ENCODE measurements around the gene ZBTB12. TPM values are rescaled to one million over a fixed set of nuclear protein-coding genes. Genes with fewer than 3 reads are reported as not detected.
A peak's percentile ranks its signal among the peaks of the same experiment; 100 is the strongest.

The ZBTB12 gene
- total RNA-seq, 5 donors from 2014 or later (not counting 1 experiment from before 2014, with no cell fraction given): 1.0 to 3.5 (median 3.1) TPM

DNA sequence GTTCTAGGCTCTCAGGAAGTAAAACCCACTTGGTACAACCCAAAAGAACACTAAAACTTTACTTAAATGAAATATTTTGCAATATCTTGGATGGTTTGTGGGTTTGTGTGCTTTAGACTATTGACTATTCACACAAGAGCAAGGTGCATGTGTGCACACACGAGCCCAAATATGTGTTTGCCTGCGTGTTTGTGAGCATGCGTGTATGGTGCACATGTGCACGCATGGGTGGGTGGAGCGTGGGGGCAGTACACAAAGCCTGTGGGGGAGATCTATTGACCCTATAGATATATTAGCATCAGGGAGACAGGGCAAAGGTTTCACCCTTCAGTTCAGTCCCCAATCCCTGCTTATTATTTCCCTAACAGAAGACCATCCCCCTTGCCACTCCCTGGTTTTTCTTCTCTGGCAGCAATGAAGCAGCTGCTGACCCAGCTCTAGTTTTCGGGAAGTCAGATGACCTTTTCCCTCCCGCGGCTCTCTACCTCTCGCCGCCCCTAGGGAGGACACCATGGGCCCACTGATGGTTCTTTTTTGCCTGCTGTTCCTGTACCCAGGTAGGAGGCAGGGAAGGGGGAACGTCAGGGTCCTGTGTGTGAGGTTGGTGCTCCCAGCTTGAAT lies 25.5 kb upstream of the ZBTB12 start, which contains the start of gene C2:
Gene C2 (plus strand): TSS at position 476 of the 621 bp plus-strand sequence. CDS start 36 bp downstream, at position 512.
- Histone ChIP-seq H3K4me3 (ENCODE audit: control insufficient read depth in 1 of 2, extremely low read depth in 1 of 2, low read length in 1 of 2) (no peak within 1 kb of the TSS), H3K9me3 (no peaks in the 10 kb centered on the region), H3K36me3 (ENCODE audit: control insufficient read depth in 2 of 2, extremely low read depth in 1 of 2, insufficient read depth in 1 of 2, low read length in 1 of 2) (no peaks in the 10 kb centered on the region), H3K4me1 (ENCODE audit: control insufficient read depth in 1 of 2, extremely low read depth in 1 of 2, insufficient read depth in 2 of 2, low read length in 2 of 2) (no peaks in the 10 kb centered on the region), H3K27ac (ENCODE audit: low read length) (no peak within 1 kb of the TSS), H3K27me3 (replicated peaks in 1 of 2; ENCODE audit: control insufficient read depth in 2 of 2, extremely low read depth in 1 of 2, insufficient read depth in 2 of 2, low read length in 1 of 2) (peaks cover 2 to 12% of the 10 kb centered on the region in 2 experiments)
- no peak for ATAC-seq (replicated peaks in 1 of 4)
- no peak for DNase-seq
- Mint-ChIP-seq H3K36me3 (no peaks in the 10 kb centered on the region), H3K9me3 (no peaks in the 10 kb centered on the region), H3K4me3 (no peak within 1 kb of the TSS), H3K4me1 (no peaks in the 10 kb centered on the region), H3K27ac (no peak within 1 kb of the TSS), H3K27me3 (peaks cover 0 to 3% of the 10 kb centered on the region in 2 donors)
- ChIA-PET POLR2A (no interaction called here), CTCF (no interaction called here)
- 62% methylated on average over 6 of the region's 11 CpGs for WGBS (ENCODE audit: insufficient coverage)

GRCh38 chr6:31922942-31923341 lies 21.1 kb upstream of the ZBTB12 start:
- ATAC-seq (replicated peaks in 1 of 4) (peak in 1 of 4 experiments; percentile 39), DNase-seq (peak in 10 of 35 experiments; percentile 10 to 45 (median 20))
- Mint-ChIP-seq H3K4me1 (no peaks in the 10 kb centered on the region), H3K27me3 (peaks cover 0 to 2% of the 10 kb centered on the region in 2 donors), H3K4me3 (no peak overlapping the region), H3K27ac (no peak overlapping the region), H3K36me3 (no peaks in the 10 kb centered on the region), H3K9me3 (no peaks in the 10 kb centered on the region)
- H3K4me3 ChIP-seq (ENCODE audit: control insufficient read depth in 1 of 2, extremely low read depth in 1 of 2, low read length in 1 of 2): no peak overlapping the region
- CTCF ChIA-PET: interaction anchor here in 1 of 2 donors (0.6 kb wide), 1 partner anchor 103 kb away, joined by 4 read pairs; no protein-coding TSS in a partner anchor
- H3K9me3 ChIP-seq: no peaks in the 10 kb centered on the region
- H3K27me3 ChIP-seq (replicated peaks in 1 of 2; ENCODE audit: control insufficient read depth in 2 of 2, extremely low read depth in 1 of 2, insufficient read depth in 2 of 2, low read length in 1 of 2): peaks cover 2 to 10% of the 10 kb centered on the region in 2 experiments
- no peaks in the 10 kb centered on the region for H3K36me3 ChIP-seq (ENCODE audit: control insufficient read depth in 2 of 2, extremely low read depth in 1 of 2, insufficient read depth in 1 of 2, low read length in 1 of 2)
- no peaks in the 10 kb centered on the region for H3K4me1 ChIP-seq (ENCODE audit: control insufficient read depth in 1 of 2, extremely low read depth in 1 of 2, insufficient read depth in 2 of 2, low read length in 2 of 2)
- 0% methylated on average over 1 of the region's 5 CpGs for WGBS (ENCODE audit: insufficient coverage)
- POLR2A ChIA-PET: no interaction called here
- no peak overlapping the region for H3K27ac ChIP-seq (ENCODE audit: low read length)

GRCh38 chr6:31920811-31921210 lies 18.9 kb upstream of the ZBTB12 start:
- 100% methylated on average over 2 of the region's 2 CpGs for WGBS (ENCODE audit: insufficient coverage)
- no peak overlapping the region for H3K27ac ChIP-seq (ENCODE audit: low read length)

DNA sequence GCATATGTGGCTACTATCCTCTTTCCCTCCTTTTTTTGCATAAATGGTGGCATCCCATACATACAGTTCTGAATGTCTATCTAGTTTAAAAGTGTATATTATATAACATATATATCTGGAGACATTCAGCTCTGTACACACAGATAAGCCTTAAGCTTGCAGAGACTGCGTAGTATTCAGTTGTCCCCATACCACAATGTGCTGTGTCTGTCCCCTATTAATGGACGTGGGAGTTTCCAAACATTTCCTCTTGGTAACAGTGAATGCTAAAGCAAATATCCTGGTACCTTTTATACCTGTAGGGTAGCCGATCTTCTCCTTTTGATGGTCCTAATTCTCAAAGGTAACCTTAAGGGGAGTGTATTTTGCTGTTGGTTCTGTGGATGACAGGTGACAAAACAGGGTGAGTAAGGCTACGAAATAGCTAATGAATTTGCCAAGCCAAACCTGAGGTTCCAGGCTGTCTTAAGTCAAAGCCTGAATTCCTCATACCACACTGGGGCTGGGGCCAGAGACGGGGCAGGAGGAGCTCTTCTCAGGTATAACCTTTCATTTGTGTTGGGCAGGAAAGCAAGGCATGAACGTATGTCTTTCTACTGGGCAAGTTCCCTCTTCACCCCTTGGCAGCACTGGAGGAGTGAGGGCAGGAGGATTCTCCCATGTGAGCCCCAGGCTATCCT lies 17.9 kb upstream of the ZBTB12 start:
- no peak overlapping the region for H3K27ac ChIP-seq (ENCODE audit: low read length)
- DNase-seq (no peak), ATAC-seq (replicated peaks in 1 of 4) (no peak)
- peaks cover 3 to 9% of the 10 kb centered on the region in 2 donors for H3K27me3 Mint-ChIP-seq
- H3K36me3 Mint-ChIP-seq: no peaks in the 10 kb centered on the region
- H3K36me3 ChIP-seq (ENCODE audit: control insufficient read depth in 2 of 2, extremely low read depth in 1 of 2, insufficient read depth in 1 of 2, low read length in 1 of 2): no peaks in the 10 kb centered on the region
- ChIA-PET POLR2A (no interaction called here), CTCF (no interaction called here)
- no peaks in the 10 kb centered on the region for H3K9me3 Mint-ChIP-seq
- H3K27me3 ChIP-seq (replicated peaks in 1 of 2; ENCODE audit: control insufficient read depth in 2 of 2, extremely low read depth in 1 of 2, insufficient read depth in 2 of 2, low read length in 1 of 2): peaks cover 0 to 12% of the 10 kb centered on the region in 2 experiments
- 100% methylated on average over 2 of the region's 6 CpGs for WGBS (ENCODE audit: insufficient coverage)
- no peak overlapping the region for H3K4me3 Mint-ChIP-seq
- no peak overlapping the region for H3K4me3 ChIP-seq (ENCODE audit: control insufficient read depth in 1 of 2, extremely low read depth in 1 of 2, low read length in 1 of 2)
- H3K4me1 ChIP-seq (ENCODE audit: control insufficient read depth in 1 of 2, extremely low read depth in 1 of 2, insufficient read depth in 2 of 2, low read length in 2 of 2): no peaks in the 10 kb centered on the region
- H3K9me3 ChIP-seq: no peaks in the 10 kb centered on the region
- no peak overlapping the region for H3K27ac Mint-ChIP-seq
- no peaks in the 10 kb centered on the region for H3K4me1 Mint-ChIP-seq

More at GRCh38 chr6:31920811-31921210, 18.9 kb upstream of the ZBTB12 start:
- CTCF ChIA-PET: interaction anchor here in 1 of 2 donors (0.6 kb wide), 1 partner anchor 311 kb away, joined by 3 read pairs; no protein-coding TSS in a partner anchor
- H3K4me1 ChIP-seq (ENCODE audit: control insufficient read depth in 1 of 2, extremely low read depth in 1 of 2, insufficient read depth in 2 of 2, low read length in 2 of 2): no peaks in the 10 kb centered on the region
- Mint-ChIP-seq H3K4me3 (no peak overlapping the region), H3K27ac (no peak overlapping the region), H3K9me3 (no peaks in the 10 kb centered on the region), H3K36me3 (no peaks in the 10 kb centered on the region), H3K27me3 (peaks cover 0 to 2% of the 10 kb centered on the region in 2 donors), H3K4me1 (no peaks in the 10 kb centered on the region)
- peaks cover 0 to 9% of the 10 kb centered on the region in 2 experiments for H3K27me3 ChIP-seq (replicated peaks in 1 of 2; ENCODE audit: control insufficient read depth in 2 of 2, extremely low read depth in 1 of 2, insufficient read depth in 2 of 2, low read length in 1 of 2)
- ATAC-seq (replicated peaks in 1 of 4) (no peak), DNase-seq (no peak)
- H3K4me3 ChIP-seq (ENCODE audit: control insufficient read depth in 1 of 2, extremely low read depth in 1 of 2, low read length in 1 of 2): no peak overlapping the region
- no peaks in the 10 kb centered on the region for H3K36me3 ChIP-seq (ENCODE audit: control insufficient read depth in 2 of 2, extremely low read depth in 1 of 2, insufficient read depth in 1 of 2, low read length in 1 of 2)
- H3K9me3 ChIP-seq: no peaks in the 10 kb centered on the region
- POLR2A ChIA-PET: no interaction called here

DNA sequence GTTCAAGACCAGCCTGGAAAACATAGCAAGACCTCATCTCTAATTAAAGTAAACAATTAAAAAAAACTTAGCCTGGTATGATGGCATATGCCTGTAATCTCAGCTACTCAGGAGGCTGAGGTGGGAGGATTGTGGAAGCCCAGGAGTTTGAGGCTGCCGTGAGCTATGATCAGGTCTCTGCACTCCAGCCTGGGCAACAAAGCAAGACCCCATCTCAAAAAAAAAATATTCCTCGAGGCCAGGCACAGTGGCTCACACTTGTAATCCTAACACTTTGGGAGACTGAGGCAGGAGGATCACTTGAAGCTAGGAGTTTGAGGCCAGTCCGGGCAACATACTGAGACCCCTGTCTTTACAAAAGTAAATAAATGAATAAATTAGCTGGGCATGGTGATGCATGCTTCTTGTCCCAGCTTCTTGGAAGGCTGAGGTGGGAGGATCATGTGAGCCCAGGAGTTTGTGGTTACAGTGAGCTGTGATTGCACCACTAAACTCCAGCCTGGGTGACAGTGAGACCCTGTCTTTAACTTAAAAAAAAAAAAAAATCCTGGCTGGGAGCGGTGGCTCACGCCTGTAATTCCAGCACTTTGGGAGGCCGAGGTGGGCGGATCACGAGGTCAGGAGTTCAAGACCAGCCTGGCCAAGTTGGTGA lies 16.3 kb upstream of the ZBTB12 start:
- no peak overlapping the region for H3K27ac ChIP-seq (ENCODE audit: low read length)
- no peaks in the 10 kb centered on the region for H3K36me3 ChIP-seq (ENCODE audit: control insufficient read depth in 2 of 2, extremely low read depth in 1 of 2, insufficient read depth in 1 of 2, low read length in 1 of 2)
- peaks cover 0 to 17% of the 10 kb centered on the region in 2 experiments for H3K27me3 ChIP-seq (replicated peaks in 1 of 2; ENCODE audit: control insufficient read depth in 2 of 2, extremely low read depth in 1 of 2, insufficient read depth in 2 of 2, low read length in 1 of 2)
- Mint-ChIP-seq H3K4me3 (no peak overlapping the region), H3K4me1 (no peaks in the 10 kb centered on the region), H3K36me3 (no peaks in the 10 kb centered on the region), H3K27ac (no peak overlapping the region), H3K27me3 (peaks cover 3 to 9% of the 10 kb centered on the region in 2 donors), H3K9me3 (no peaks in the 10 kb centered on the region)
- ChIA-PET CTCF (interaction anchor here (0.7 kb wide), 2 partner anchors 12 to 261 kb away, joined by 3 to 4 read pairs; no protein-coding TSS in a partner anchor), POLR2A (no interaction called here)
- H3K9me3 ChIP-seq: no peaks in the 10 kb centered on the region
- no peak overlapping the region for H3K4me3 ChIP-seq (ENCODE audit: control insufficient read depth in 1 of 2, extremely low read depth in 1 of 2, low read length in 1 of 2)
- H3K4me1 ChIP-seq (ENCODE audit: control insufficient read depth in 1 of 2, extremely low read depth in 1 of 2, insufficient read depth in 2 of 2, low read length in 2 of 2): no peaks in the 10 kb centered on the region
- WGBS (ENCODE audit: insufficient coverage): 40% methylated on average over 1 of the region's 8 CpGs
- DNase-seq (no peak), ATAC-seq (replicated peaks in 1 of 4) (no peak)

DNA sequence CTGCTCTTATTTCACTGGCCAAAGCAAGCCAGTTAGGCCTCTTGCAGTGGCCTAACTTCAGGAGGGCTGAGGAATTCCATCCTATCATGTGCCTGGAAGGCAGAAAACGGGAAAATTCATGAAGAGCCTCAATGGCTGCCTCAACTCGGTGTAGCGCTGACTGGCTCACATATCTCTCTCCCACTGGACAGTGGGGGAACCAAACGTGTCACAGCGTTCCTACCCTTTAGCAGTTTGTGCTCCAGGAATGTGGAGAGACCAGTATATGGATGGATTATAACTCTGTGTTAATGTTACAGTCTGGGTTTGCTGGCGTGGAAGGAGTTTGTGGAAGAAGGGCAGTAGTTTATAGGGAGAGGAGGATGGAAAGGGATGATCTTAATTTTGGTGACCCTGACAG lies 13.9 kb upstream of the ZBTB12 start:
- POLR2A ChIA-PET: no interaction called here
- Mint-ChIP-seq H3K36me3 (no peaks in the 10 kb centered on the region), H3K4me1 (no peaks in the 10 kb centered on the region), H3K9me3 (no peaks in the 10 kb centered on the region), H3K27ac (peak overlapping the region in 1 of 2 donors; percentile 37), H3K4me3 (no peak overlapping the region), H3K27me3 (peaks cover 3 to 12% of the 10 kb centered on the region in 2 donors)
- CTCF ChIA-PET: no interaction called here
- Histone ChIP-seq H3K9me3 (no peaks in the 10 kb centered on the region), H3K4me3 (ENCODE audit: control insufficient read depth in 1 of 2, extremely low read depth in 1 of 2, low read length in 1 of 2) (no peak overlapping the region), H3K27me3 (replicated peaks in 1 of 2; ENCODE audit: control insufficient read depth in 2 of 2, extremely low read depth in 1 of 2, insufficient read depth in 2 of 2, low read length in 1 of 2) (peaks cover 0 to 26% of the 10 kb centered on the region in 2 experiments), H3K4me1 (ENCODE audit: control insufficient read depth in 1 of 2, extremely low read depth in 1 of 2, insufficient read depth in 2 of 2, low read length in 2 of 2) (no peaks in the 10 kb centered on the region), H3K36me3 (ENCODE audit: control insufficient read depth in 2 of 2, extremely low read depth in 1 of 2, insufficient read depth in 1 of 2, low read length in 1 of 2) (no peaks in the 10 kb centered on the region), H3K27ac (ENCODE audit: low read length) (no peak overlapping the region)
- DNase-seq: no peak
- WGBS (ENCODE audit: insufficient coverage): 88% methylated on average over 1 of the region's 6 CpGs
- ATAC-seq (replicated peaks in 1 of 4): no peak

All from T-cell (primary cell).